GM19351 (cell line): ENCODE data around the gene ARHGAP15.

Source experiments
- ATAC-seq: cut with Tn5 transposase; IDR thresholded peaks from one replicate; pipeline ENCODE4 v1.9.1; 2021; ENCODE audit warnings: mild to moderate bottlenecking, moderate library complexity; ENCODE audit not compliant: unreplicated experiment

The ARHGAP15 gene

GRCh38 chr2:143475041-143475776, 346.0 kb downstream of the ARHGAP15 start:
- ATAC-seq, result no peak

GRCh38 chr2:143476336-143477087, 347.3 kb downstream of the ARHGAP15 start:
- no peak for ATAC-seq

GRCh38 chr2:143477714-143478443, 348.7 kb downstream of the ARHGAP15 start:
- no peak for ATAC-seq

GRCh38 chr2:143480086-143480485, 350.9 kb downstream of the ARHGAP15 start:
- ATAC-seq, result no peak

- ATAC-seq, result no peak
Measured at GRCh38 chr2:143480601-143481236, 351.5 kb downstream of the ARHGAP15 start.

- ATAC-seq, result no peak
Measured at GRCh38 chr2:143481237-143481623, 352.0 kb downstream of the ARHGAP15 start.

- no peak for ATAC-seq
Measured at GRCh38 chr2:143481733-143482132, 352.5 kb downstream of the ARHGAP15 start.

- no peak for ATAC-seq
Measured at GRCh38 chr2:143482316-143482715, 353.1 kb downstream of the ARHGAP15 start.

GRCh38 chr2:143482771-143483170, 353.6 kb downstream of the ARHGAP15 start:
- no peak for ATAC-seq

- no peak for ATAC-seq
Measured at GRCh38 chr2:143486976-143487375, 357.8 kb downstream of the ARHGAP15 start.

GRCh38 chr2:143489145-143489544, 359.9 kb downstream of the ARHGAP15 start:
- ATAC-seq, result no peak

- no peak for ATAC-seq
Measured at GRCh38 chr2:143491131-143491530, 361.9 kb downstream of the ARHGAP15 start.

- ATAC-seq, result no peak
Measured at GRCh38 chr2:143493339-143493738, 364.1 kb downstream of the ARHGAP15 start.

GRCh38 chr2:143497726-143498125, 368.5 kb downstream of the ARHGAP15 start:
- ATAC-seq, result no peak

- no peak for ATAC-seq
Measured at GRCh38 chr2:143498496-143498895, 369.3 kb downstream of the ARHGAP15 start.

GRCh38 chr2:143499061-143499460, 369.8 kb downstream of the ARHGAP15 start:
- ATAC-seq, result no peak

- no peak for ATAC-seq
Measured at GRCh38 chr2:143501106-143501676, 372.0 kb downstream of the ARHGAP15 start.

- ATAC-seq, result no peak
Measured at GRCh38 chr2:143503280-143503679, 374.1 kb downstream of the ARHGAP15 start.

GRCh38 chr2:143504397-143504796, 375.2 kb downstream of the ARHGAP15 start:
- no peak for ATAC-seq

- ATAC-seq, result no peak
Measured at GRCh38 chr2:143505542-143505941, 376.3 kb downstream of the ARHGAP15 start.

GRCh38 chr2:143513081-143513480, 383.9 kb downstream of the ARHGAP15 start:
- peak; percentile 90 for ATAC-seq
